Heart right ventricle (tissue), 16 donors: Measurements from ENCODE around the gene KLHL17. TPM values are rescaled to one million over a fixed set of nuclear protein-coding genes. Genes with fewer than 3 reads are reported as not detected.

Experiments used
- ATAC-seq, 8 donors: fragments of 200-7000 bp; cut with Tn5 transposase; one replicate each; pipeline ENCODE4 v1.9.1; 2020; ENCODE audit warnings: mild to moderate bottlenecking in 8 of 8, moderate library complexity in 8 of 8, moderate number of reproducible peaks in 1 of 8
- DNase-seq, 2 donors: peaks; one replicate each; pipeline ENCODE4 v3.0.0-alpha.2; 2020
- H3K27ac ChIP-seq, 10 donors: fragments of 200-600 bp; sonication (generic) in 2 of 10; one replicate each; pipeline versions ENCODE4 v1.5.0 to v1.8.0; 2020 to 2022; ENCODE audit warnings: mild to moderate bottlenecking in 3 of 10
- H3K27me3 ChIP-seq, 7 donors: fragments of 200-600 bp; one replicate each; pipeline ENCODE4 v1.8.0; 2021 to 2022; ENCODE audit warnings: mild to moderate bottlenecking in 2 of 7
- H3K36me3 ChIP-seq, 9 donors: fragments of 200-600 bp; sonication (generic) in 1 of 9; one replicate each; pipeline versions ENCODE4 v1.5.0 to v1.8.0; 2020 to 2022; ENCODE audit warnings: mild to moderate bottlenecking in 2 of 9
- H3K4me1 ChIP-seq, 9 donors: fragments of 200-600 bp; sonication (generic) in 1 of 9; one replicate each; pipeline versions ENCODE4 v1.5.0 to v1.8.0; 2020 to 2022; ENCODE audit warnings: mild to moderate bottlenecking in 4 of 9
- H3K4me3 ChIP-seq, 10 donors: fragments of 200-600 bp; sonication (generic) in 2 of 10; one replicate each; pipeline versions ENCODE4 v1.5.0 to v1.8.0; 2020 to 2022; ENCODE audit warnings: mild to moderate bottlenecking in 7 of 10, moderate library complexity in 2 of 10
- H3K9me3 ChIP-seq, 11 donors: fragments of 200-600 bp in 10 of 11; sonication (generic) in 2 of 11; one replicate each; pipeline versions ENCODE4 v1.5.0 to v1.8.0; 2013 to 2022; ENCODE audit warnings: mild to moderate bottlenecking in 2 of 11, control low read depth in 1 of 11, moderate library complexity in 1 of 11
- whole genome bisulfite sequencing, 2 donors: extraction: QIAGEN DNeasy Blood & Tissue Kit; methylation state at CpG; one replicate each; pipeline ENCODE4 v1.1.7; 2013; ENCODE audit warnings: inconsistent platforms in 1 of 2; 5-methylcytosine and 5-hydroxymethylcytosine counted together
- intact Hi-C, 10 donors: fragments of 100-400 bp; cut with DNase I; formaldehyde crosslinking; loops; one replicate each; pipeline versions ENCODE4 v1.11.1 to v1.14.2; 2022
- polyA plus RNA-seq, 2 donors: library from polyadenylated mRNA; stranded (reverse); fragments of 200-250 nt; gene quantifications; one replicate each; pipeline ENCODE4 v1.2.3, GENCODE V29; 2013
- total RNA-seq, 10 donors: library from RNA; stranded (reverse); fragmentation: NEBNext Ultra II Directional in 3 of 10; extraction: Animal tissue kit (Norgen Biotek cat#: 25700) in 3 of 10; gene quantifications; one replicate each; pipeline versions ENCODE4 v1.2.1 to v1.2.4, GENCODE V29; 2021 to 2023
- TF ChIP-seq, protein P1 (sequence below), 9 donors: fragments of 200-600 bp; sonication (generic) in 2 of 9; IDR thresholded peaks; one replicate each; pipeline versions ENCODE4 v1.5.0 to v1.8.0; 2021 to 2022; ENCODE audit warnings: antibody characterized with exemption in 9 of 9, mild to moderate bottlenecking in 5 of 9, moderate library complexity in 1 of 9
- donor health status: Arrhythmogenic right ventricular cardiomyopathy.
- donor health status: ischemic (EF 13 %, LVEDD 7.1; RV severe dilation, severe dysfunction).
- donor health status: healthy with polysubstance abuse.
- donor health status: DM: no; HTN: yes; CAD: no.
- donor health status: DM: no; HTN: no; CAD: no.
- donor health status: ischemic (EF 25% LVEDD 6.9; RV normal size, moderate dysfunction).
- donor health status: ischemic (EF 25% LVEDD 5.7; RV mildly dilated, moderate dysfunction).
- donor health status: healthy.
- donor health status: DM: yes; HTN: yes; CAD: no.
- donor health status: Ischemic cardiomyopathy.
- donor health status: ischemic (EF 35%, LVEDD 5.7; RV mildly dilated, moderate dysfunction).
- donor health status: nonischemic (EF 11% LVEDD 7.7; RV severe dilation, severe dysfunction).
- donor health status: DM: yes; HTN: yes; CAD: no.
- donor health status: PGD.
- donor health status: ischemic (EF 29% LVEDD 5.4; RV normal size, mild dysfunction).
- donor health status: nonischemic (EF 23%, LVEDD 6.1; RV moderate dilation, normal function).

Gene KLHL17
- total and polyA plus RNA-seq, 12 donors: 1.3 to 10.2 (median 3.7) TPM

DNA sequence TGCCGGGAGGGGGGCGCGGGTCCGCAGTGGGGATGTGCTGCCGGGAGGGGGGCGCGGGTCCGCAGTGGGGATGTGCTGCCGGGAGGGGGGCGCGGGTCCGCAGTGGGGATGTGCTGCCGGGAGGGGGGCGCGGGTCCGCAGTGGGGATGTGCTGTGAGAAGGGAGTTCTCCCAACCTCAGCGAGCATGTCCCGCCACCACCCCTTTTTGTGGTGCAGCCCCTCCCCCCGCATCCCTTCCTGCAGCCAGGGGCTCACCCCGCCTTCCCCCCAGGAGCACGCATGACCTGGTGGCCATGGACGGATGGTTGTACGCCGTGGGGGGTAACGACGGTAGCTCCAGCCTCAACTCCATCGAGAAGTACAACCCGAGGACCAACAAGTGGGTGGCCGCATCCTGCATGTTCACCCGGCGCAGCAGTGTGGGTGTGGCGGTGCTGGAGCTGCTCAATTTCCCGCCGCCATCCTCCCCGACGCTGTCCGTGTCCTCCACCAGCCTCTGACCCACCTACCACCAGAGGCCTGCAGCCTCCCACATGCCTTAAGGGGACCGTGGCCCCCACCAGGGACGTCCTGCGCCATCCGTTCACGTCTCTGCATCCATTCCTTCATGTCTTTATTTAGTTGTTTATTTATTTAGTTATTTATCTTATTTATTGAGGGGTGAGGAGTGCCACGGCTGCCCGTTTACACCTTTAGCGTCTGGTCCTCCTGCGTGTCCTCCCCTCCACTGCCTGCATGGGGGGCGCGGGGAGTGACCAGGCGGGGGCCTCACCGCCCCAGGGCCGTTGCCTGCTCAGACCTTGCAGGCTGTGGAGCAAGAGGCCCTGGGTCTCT is 4.5 kb downstream of the KLHL17 start:
- no peak for ATAC-seq

DNA sequence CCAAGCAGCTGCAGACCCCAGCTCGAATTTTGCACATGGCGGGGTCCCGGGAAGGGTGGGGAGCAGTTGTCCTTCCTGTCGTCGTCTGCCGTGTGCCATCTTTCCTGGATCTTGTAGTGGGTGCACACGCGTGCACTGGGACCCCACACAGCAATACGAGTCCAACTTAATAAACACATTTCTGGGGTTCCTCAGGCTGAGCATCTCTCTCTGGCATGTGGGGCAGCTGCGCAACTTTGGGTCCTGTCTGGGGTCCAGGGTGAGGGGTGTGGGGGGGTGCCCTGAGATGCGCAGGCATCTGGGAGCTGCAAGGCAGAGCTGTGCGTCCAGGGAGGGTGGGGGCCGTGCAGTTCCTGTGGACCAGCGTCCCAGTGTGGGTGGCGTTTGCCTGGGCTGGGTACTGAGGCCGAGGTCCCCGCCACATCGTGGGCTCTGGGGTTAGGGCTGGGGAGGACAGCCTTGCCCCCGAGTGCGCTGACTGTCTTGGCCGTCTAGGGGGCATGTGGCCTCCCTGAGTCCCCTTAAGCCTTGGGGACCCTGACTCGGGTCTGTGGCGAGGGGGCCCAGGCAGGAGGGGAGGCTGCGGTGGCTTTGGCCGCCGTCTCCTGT is 5.2 kb downstream of the KLHL17 start:
- H3K4me3 ChIP-seq: peak overlapping the region in 2 of 10 donors; percentile 56 to 57
- TF ChIP-seq, protein P1, sequence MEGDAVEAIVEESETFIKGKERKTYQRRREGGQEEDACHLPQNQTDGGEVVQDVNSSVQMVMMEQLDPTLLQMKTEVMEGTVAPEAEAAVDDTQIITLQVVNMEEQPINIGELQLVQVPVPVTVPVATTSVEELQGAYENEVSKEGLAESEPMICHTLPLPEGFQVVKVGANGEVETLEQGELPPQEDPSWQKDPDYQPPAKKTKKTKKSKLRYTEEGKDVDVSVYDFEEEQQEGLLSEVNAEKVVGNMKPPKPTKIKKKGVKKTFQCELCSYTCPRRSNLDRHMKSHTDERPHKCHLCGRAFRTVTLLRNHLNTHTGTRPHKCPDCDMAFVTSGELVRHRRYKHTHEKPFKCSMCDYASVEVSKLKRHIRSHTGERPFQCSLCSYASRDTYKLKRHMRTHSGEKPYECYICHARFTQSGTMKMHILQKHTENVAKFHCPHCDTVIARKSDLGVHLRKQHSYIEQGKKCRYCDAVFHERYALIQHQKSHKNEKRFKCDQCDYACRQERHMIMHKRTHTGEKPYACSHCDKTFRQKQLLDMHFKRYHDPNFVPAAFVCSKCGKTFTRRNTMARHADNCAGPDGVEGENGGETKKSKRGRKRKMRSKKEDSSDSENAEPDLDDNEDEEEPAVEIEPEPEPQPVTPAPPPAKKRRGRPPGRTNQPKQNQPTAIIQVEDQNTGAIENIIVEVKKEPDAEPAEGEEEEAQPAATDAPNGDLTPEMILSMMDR (IDR thresholded peaks at IDR 0.05): no peak
- no peak overlapping the region for H3K27ac ChIP-seq
- no peaks in the 10 kb centered on the region for H3K9me3 ChIP-seq
- peaks cover 0 to 12% (median 0%) of the 10 kb centered on the region in 9 donors for H3K36me3 ChIP-seq
- no peak for ATAC-seq
- WGBS, 2 donors: 85% methylated on average over 26 of the region's 26 CpGs
- intact Hi-C loops: no loop called here
- no peak for DNase-seq
- peaks cover 3 to 33% (median 20%) of the 10 kb centered on the region in 7 donors for H3K27me3 ChIP-seq
- H3K4me1 ChIP-seq: peaks cover 3 to 22% (median 15%) of the 10 kb centered on the region in 9 donors

More for the DNA sequence above, 4.5 kb downstream of the KLHL17 start:
- Histone ChIP-seq H3K9me3 (no peaks in the 10 kb centered on the region), H3K27me3 (peaks cover 0 to 26% (median 13%) of the 10 kb centered on the region in 7 donors), H3K36me3 (peaks cover 0 to 12% (median 0%) of the 10 kb centered on the region in 9 donors), H3K27ac (no peak overlapping the region), H3K4me1 (peaks cover 3 to 23% (median 16%) of the 10 kb centered on the region in 9 donors), H3K4me3 (no peak overlapping the region)
- DNase-seq: no peak
- WGBS, 2 donors: 91 to 96% methylated on average over 35 to 39 of the region's 51 CpGs
- TF ChIP-seq, protein P1 (IDR thresholded peaks at IDR 0.05): no peak
- intact Hi-C loops: loop anchor here in 1 of 10 donors (5.0 kb wide), 1 partner anchor 58 kb away; no protein-coding TSS in a partner anchor

DNA sequence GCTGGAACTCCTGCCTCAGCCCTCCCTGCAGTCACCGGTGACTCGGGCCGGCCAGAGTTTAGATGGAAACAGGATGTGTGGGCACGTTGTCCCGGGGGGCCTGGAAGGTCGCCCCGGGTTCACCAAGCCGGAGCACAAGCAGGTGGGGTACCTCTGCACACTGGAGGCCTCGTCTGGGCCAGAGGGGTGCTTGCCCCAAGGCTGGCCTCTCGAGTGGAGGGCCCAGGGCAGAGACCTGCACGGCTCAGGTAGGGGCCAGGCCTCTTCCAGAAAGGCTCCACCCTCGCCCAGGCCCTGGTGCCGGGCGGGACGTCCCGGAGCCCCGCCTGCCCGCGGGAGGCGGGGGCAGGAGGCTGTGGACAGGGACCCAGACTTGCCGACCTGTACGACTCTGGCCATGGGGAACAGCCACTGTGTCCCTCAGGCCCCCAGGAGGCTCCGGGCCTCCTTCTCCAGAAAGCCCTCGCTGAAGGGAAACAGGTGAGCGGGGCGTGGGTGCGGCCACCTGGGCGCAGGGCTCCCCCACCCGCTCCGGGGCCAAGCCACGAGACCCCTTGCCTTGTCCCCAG is 5.8 kb downstream of the KLHL17 start, which contains the start of gene PLEKHN1:
TSS of gene PLEKHN1 (plus strand) at position 348 of the 569 bp plus-strand sequence. CDS start at position 398, 50 bp downstream.
- H3K4me1 ChIP-seq: peaks cover 3 to 21% (median 15%) of the 10 kb centered on the region in 9 donors
- intact Hi-C loops: no loop called here
- peak within 1 kb of the TSS; percentile 39 to 76 (median 60) for H3K4me3 ChIP-seq
- peak within 1 kb of the TSS in 6 of 10 donors; percentile 5 to 71 (median 30) for H3K27ac ChIP-seq
- 12 to 14% methylated on average over 29 to 31 of the region's 31 CpGs for WGBS, 2 donors
- DNase-seq: no peak
- no peaks in the 10 kb centered on the region for H3K9me3 ChIP-seq
- peaks cover 0 to 12% (median 0%) of the 10 kb centered on the region in 9 donors for H3K36me3 ChIP-seq
- peaks cover 9 to 39% (median 25%) of the 10 kb centered on the region in 7 donors for H3K27me3 ChIP-seq
- TF ChIP-seq, protein P1 (IDR thresholded peaks at IDR 0.05): no peak
- ATAC-seq: peak in 4 of 8 donors; percentile 1 to 29 (median 10)
